DND-41 (cell line): ENCODE results near the gene TMED10.

Experiments
- ATAC-seq: fragments of 200-7000 bp; cut with Tn5 transposase; 3 replicates; pipeline ENCODE4 v1.9.1; 2021; ENCODE audit warnings: low read depth; ENCODE audit not compliant: insufficient read depth
- DNase-seq: peaks from one replicate; pipeline ENCODE4 v3.0.0-alpha.2; 2020
- H2AFZ ChIP-seq: 2 replicates; pipeline ENCODE4 v1.6.0; 2012; ENCODE audit warnings: low read depth, low read length
- H3K27ac ChIP-seq: 2 replicates; pipeline ENCODE4 v1.5.1; 2012; ENCODE audit warnings: low read length, inconsistent platforms
- H3K27me3 ChIP-seq: fragments of 200-600 bp; sonication (generic); 2 replicates; pipeline ENCODE4 v1.6.0; 2012; ENCODE audit warnings: low read length, mild to moderate bottlenecking, inconsistent platforms; ENCODE audit not compliant: insufficient read depth, poor library complexity
- H3K36me3 ChIP-seq: 2 replicates; pipeline ENCODE4 v1.5.1; 2012; ENCODE audit warnings: low read length, inconsistent platforms; ENCODE audit not compliant: insufficient read depth
- H3K4me1 ChIP-seq: 2 replicates; pipeline ENCODE4 v1.5.1; 2012; ENCODE audit warnings: mild to moderate bottlenecking, low read length; ENCODE audit not compliant: insufficient read depth
- H3K4me2 ChIP-seq: 2 replicates; pipeline ENCODE4 v1.6.0; 2012; ENCODE audit warnings: mild to moderate bottlenecking, moderate library complexity, low read length, inconsistent platforms; ENCODE audit not compliant: insufficient read depth
- H3K4me3 ChIP-seq, 2 experiments: fragments of 200-600 bp in 1 of 2; shearing (Covaris generic) in 1 of 2; 2 replicates each; pipeline ENCODE4 v1.5.1; 2012 to 2016; ENCODE audit warnings: inconsistent platforms in 2 of 2, low read length in 2 of 2, mild to moderate bottlenecking in 2 of 2, low read depth in 1 of 2, moderate library complexity in 1 of 2
- H3K79me2 ChIP-seq: 2 replicates; pipeline ENCODE4 v1.6.0; 2012; ENCODE audit warnings: low read length, inconsistent platforms; ENCODE audit not compliant: insufficient read depth
- H3K9ac ChIP-seq: 2 replicates; pipeline ENCODE4 v1.6.0; 2012; ENCODE audit warnings: low read depth, mild to moderate bottlenecking, inconsistent platforms, low read length, moderate library complexity
- H3K9me3 ChIP-seq: 2 replicates; pipeline ENCODE4 v1.5.1; 2012; ENCODE audit warnings: low read length, moderate library complexity, mild to moderate bottlenecking, inconsistent platforms; ENCODE audit not compliant: insufficient read depth, severe bottlenecking
- H4K20me1 ChIP-seq: 2 replicates; pipeline ENCODE4 v1.6.0; 2012; ENCODE audit warnings: low read length; ENCODE audit not compliant: insufficient read depth
- EZH2 ChIP-seq: IDR thresholded peaks from 3 replicates; pipeline ENCODE4 v1.6.1; 2012; ENCODE audit warnings: borderline replicate concordance, low read depth, mild to moderate bottlenecking, moderate library complexity, low read length, inconsistent platforms; ENCODE audit not compliant: severe bottlenecking
- TF ChIP-seq, protein P1 (sequence below): IDR thresholded peaks from 2 replicates; pipeline ENCODE4 v1.5.1; 2012; ENCODE audit warnings: borderline replicate concordance, low read length, moderate library complexity, mild to moderate bottlenecking; ENCODE audit not compliant: poor library complexity, severe bottlenecking; ENCODE audit errors: extremely low read depth

TMED10 gene

DNA sequence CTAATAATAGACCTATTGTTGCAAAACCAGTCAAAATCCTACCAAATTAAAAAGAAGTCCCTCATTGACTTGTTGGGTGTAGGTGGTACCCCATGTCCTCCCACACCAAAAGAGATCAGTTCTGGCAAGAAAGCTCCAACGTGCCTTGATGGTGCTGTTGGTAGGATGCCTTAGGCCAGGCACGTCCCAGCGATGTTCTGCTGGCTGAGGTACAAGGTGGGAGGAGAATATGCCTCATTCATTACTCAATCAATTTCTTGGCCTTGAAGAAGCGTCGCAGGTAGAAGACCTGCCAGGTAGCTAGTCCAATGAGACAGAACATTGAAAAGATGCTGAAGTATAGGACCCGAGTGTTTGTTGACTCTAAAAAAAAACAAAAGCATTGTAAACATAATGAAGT lies 41.8 kb downstream of the TMED10 start:
- Histone ChIP-seq H3K27ac (no peak overlapping the region), H3K4me3 (no peak overlapping the region), H3K27me3 (no peaks in the 10 kb centered on the region), H3K9ac (no peak overlapping the region), H2AFZ (no peak overlapping the region), H3K79me2 (peaks cover 17% of the 10 kb centered on the region), H3K4me1 (no peaks in the 10 kb centered on the region), H3K9me3 (no peaks in the 10 kb centered on the region), H3K36me3 (peaks cover 47% of the 10 kb centered on the region), H4K20me1 (0 out of 2 replicates have a peak, but pooled peaks cover 4% of the 10 kb centered on the region), H3K4me2 (no peak overlapping the region)
- DNase-seq (no peak), ATAC-seq (no peak)
- TF ChIP-seq EZH2 = no peak
- TF ChIP-seq, protein P1, sequence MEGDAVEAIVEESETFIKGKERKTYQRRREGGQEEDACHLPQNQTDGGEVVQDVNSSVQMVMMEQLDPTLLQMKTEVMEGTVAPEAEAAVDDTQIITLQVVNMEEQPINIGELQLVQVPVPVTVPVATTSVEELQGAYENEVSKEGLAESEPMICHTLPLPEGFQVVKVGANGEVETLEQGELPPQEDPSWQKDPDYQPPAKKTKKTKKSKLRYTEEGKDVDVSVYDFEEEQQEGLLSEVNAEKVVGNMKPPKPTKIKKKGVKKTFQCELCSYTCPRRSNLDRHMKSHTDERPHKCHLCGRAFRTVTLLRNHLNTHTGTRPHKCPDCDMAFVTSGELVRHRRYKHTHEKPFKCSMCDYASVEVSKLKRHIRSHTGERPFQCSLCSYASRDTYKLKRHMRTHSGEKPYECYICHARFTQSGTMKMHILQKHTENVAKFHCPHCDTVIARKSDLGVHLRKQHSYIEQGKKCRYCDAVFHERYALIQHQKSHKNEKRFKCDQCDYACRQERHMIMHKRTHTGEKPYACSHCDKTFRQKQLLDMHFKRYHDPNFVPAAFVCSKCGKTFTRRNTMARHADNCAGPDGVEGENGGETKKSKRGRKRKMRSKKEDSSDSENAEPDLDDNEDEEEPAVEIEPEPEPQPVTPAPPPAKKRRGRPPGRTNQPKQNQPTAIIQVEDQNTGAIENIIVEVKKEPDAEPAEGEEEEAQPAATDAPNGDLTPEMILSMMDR = no peak

DNA sequence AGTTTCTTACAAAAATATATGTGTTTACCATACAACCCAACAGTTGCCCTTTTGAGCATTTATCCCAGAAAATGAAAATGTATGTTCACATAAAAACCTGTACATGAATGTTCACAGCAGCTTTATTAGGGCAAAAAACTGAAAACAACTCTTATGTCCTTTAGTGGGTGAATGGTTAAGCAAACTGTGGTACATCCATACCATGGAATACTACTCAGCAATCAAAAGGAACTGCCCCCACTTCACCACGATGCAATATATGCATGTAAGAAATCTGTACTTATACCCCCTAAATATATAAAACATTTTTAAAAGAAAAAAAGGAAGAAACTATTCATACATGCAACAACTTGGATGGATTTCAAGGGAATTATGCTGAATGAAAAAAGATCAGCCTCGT lies 42.8 kb downstream of the TMED10 start:
- H2AFZ ChIP-seq = no peak overlapping the region
- no peak overlapping the region for H3K27ac ChIP-seq
- H3K9ac ChIP-seq = no peak overlapping the region
- 0 out of 2 replicates have a peak, but pooled peaks cover 4% of the 10 kb centered on the region for H4K20me1 ChIP-seq
- H3K4me2 ChIP-seq = no peak overlapping the region
- no peak overlapping the region for H3K4me3 ChIP-seq
- DNase-seq = no peak
- ATAC-seq = no peak
- H3K4me1 ChIP-seq = peaks cover under 1% of the 10 kb centered on the region; the same call in 1 of the 2 replicates
- H3K79me2 ChIP-seq = peaks cover 13% of the 10 kb centered on the region
- peaks cover 49% of the 10 kb centered on the region for H3K36me3 ChIP-seq
- TF ChIP-seq EZH2 = no peak
- TF ChIP-seq, protein P1 = no peak
- H3K9me3 ChIP-seq = no peaks in the 10 kb centered on the region
- no peaks in the 10 kb centered on the region for H3K27me3 ChIP-seq

DNA sequence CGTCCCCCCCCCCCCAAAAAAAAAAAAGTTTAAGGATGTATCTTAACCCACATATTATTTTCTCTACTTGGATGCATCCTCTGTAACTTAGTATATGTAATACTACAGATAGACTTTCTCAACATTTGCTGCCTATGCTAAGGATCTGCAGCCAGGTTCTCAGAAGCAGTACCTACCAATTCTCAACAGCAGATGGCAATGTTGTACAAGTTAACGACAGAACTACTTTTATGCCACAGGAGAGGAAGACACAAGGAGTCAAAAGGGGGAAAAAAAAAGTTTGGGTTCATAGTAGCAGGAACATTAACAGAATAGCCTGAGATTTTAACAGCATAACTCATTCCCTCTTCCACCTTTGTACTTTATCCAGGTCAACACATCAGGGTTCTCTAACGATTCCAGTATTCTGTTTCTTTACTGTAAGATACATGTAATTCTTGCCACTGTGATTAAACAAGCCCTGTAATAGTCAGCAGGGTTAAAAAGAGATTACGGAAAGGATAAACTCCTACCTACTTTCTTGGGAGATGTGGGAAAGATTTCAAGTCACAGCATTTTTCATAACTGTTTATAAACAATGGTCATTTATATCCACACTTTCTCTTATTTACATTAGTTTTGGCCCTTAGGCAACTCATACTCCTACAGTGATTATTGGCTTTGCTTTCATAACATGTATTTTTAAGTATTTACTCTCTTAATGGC lies 43.9 kb downstream of the TMED10 start:
- H3K36me3 ChIP-seq = peaks cover 49% of the 10 kb centered on the region
- H4K20me1 ChIP-seq = 0 out of 2 replicates have a peak, but pooled peaks cover 4% of the 10 kb centered on the region
- H3K9ac ChIP-seq = no peak overlapping the region
- DNase-seq (peak; percentile 70), ATAC-seq (peak; percentile 95)
- H2AFZ ChIP-seq = no peak overlapping the region
- H3K4me1 ChIP-seq = peaks cover 11% of the 10 kb centered on the region
- H3K9me3 ChIP-seq = no peaks in the 10 kb centered on the region
- TF ChIP-seq EZH2 = no peak
- TF ChIP-seq, protein P1 = peak; percentile 89
- H3K79me2 ChIP-seq = peaks cover 16% of the 10 kb centered on the region
- H3K4me3 ChIP-seq = no peak overlapping the region
- no peak overlapping the region for H3K4me2 ChIP-seq
- H3K27ac ChIP-seq = no peak overlapping the region
- H3K27me3 ChIP-seq = no peaks in the 10 kb centered on the region
